Activated CD4-positive, alpha-beta T cell treated with anti-CD3 and anti-CD28 coated beads for 24 hours (primary cell): ENCODE results near the gene TRDN.
"Not testable (repeated sequence)": the region's sequence is repeated elsewhere in the genome, so short reads cannot be mapped to it uniquely, and the experiment has no call there.

Experiments used
- DNase-seq, 2 donors: peaks; one replicate each; pipeline ENCODE4 v3.0.0-alpha.2; 2020; ENCODE audit warnings: low read depth in 2 of 2

Gene TRDN

GRCh38 chr6:123295672-123296071 is 341.1 kb downstream of the TRDN start:
- DNase-seq = no peak

GRCh38 chr6:123295181-123295580 is 341.6 kb downstream of the TRDN start:
- no peak for DNase-seq

- no peak for DNase-seq
Observed at GRCh38 chr6:123288649-123289048, 348.1 kb downstream of the TRDN start.

GRCh38 chr6:123276546-123276980 is 360.2 kb downstream of the TRDN start:
- no peak for DNase-seq

GRCh38 chr6:123263981-123264380 is 372.8 kb downstream of the TRDN start:
- DNase-seq = no peak

- DNase-seq = no peak
Observed at GRCh38 chr6:123240626-123241025, 396.1 kb downstream of the TRDN start.

- DNase-seq = no peak
Observed at GRCh38 chr6:123233336-123233735, 403.4 kb downstream of the TRDN start.

- DNase-seq = not testable (repeated sequence)
Observed at GRCh38 chr6:123227789-123228188, 409.0 kb downstream of the TRDN start.

GRCh38 chr6:123226398-123226797 is 410.4 kb downstream of the TRDN start:
- no peak for DNase-seq

GRCh38 chr6:123224077-123224476 is 412.7 kb downstream of the TRDN start:
- no peak for DNase-seq

- DNase-seq = no peak
Observed at GRCh38 chr6:123223461-123223860, 413.3 kb downstream of the TRDN start.

GRCh38 chr6:123215211-123215610 is 421.5 kb downstream of the TRDN start:
- DNase-seq = no peak

GRCh38 chr6:123214433-123214832 is 422.3 kb downstream of the TRDN start:
- DNase-seq = no peak

- no peak for DNase-seq
Observed at GRCh38 chr6:123213921-123214320, 422.8 kb downstream of the TRDN start.

- no peak for DNase-seq
Observed at GRCh38 chr6:123211777-123212545, 424.8 kb downstream of the TRDN start.

- DNase-seq = no peak
Observed at GRCh38 chr6:123210645-123211044, 426.1 kb downstream of the TRDN start.

- no peak for DNase-seq
Observed at GRCh38 chr6:123207967-123208510, 428.7 kb downstream of the TRDN start.

- DNase-seq = no peak
Observed at GRCh38 chr6:123203928-123204327, 432.8 kb downstream of the TRDN start.

GRCh38 chr6:123201869-123202372 is 434.8 kb downstream of the TRDN start:
- DNase-seq = no peak

GRCh38 chr6:123193298-123193697 is 443.5 kb downstream of the TRDN start:
- no peak for DNase-seq

GRCh38 chr6:123189816-123190215 is 446.9 kb downstream of the TRDN start:
- no peak for DNase-seq

- DNase-seq = no peak
Observed at GRCh38 chr6:123182998-123183397, 453.8 kb downstream of the TRDN start.

- DNase-seq = no peak
Observed at GRCh38 chr6:123176706-123177105, 460.0 kb downstream of the TRDN start.
